GM12878 (cell line): ENCODE results near the gene EDN3. TPM values are rescaled to one million over a fixed set of nuclear protein-coding genes. Genes with fewer than 3 reads are reported as not detected.

Experiments used
- ATAC-seq: fragments of 200-7000 bp; cut with Tn5 transposase; 3 replicates; pipeline ENCODE4 v1.9.1; 2020; ENCODE audit warnings: mild to moderate bottlenecking, moderate library complexity
- BruUV-seq: library from RNA; stranded (reverse); fragments of 400-500 nt; replicated peaks from 2 replicates; lab custom pipeline; 2021; lab: Mats Ljungman, UMichigan
- CTCF ChIA-PET: fragments of 300-600 bp; sonication (Branson Sonifier 250); formaldehyde crosslinking; extraction: SDS; loops from one replicate; lab custom pipeline; 2021; ENCODE audit warnings: inconsistent platforms; lab: Yijun Ruan, JAX
- POLR2A ChIA-PET: fragments of 350-600 bp; formaldehyde crosslinking; extraction: SDS; loops from one replicate; lab custom pipeline; 2021; ENCODE audit warnings: inconsistent platforms; lab: Charles Lee
- RAD21 ChIA-PET: fragments of 300-600 bp; sonication (Branson Sonifier 250); formaldehyde crosslinking; loops from one replicate; lab custom pipeline; 2023; ENCODE audit warnings: antibody characterized with exemption; ENCODE audit not compliant: unreplicated experiment; lab: Charles Lee
- SMC1A ChIA-PET: fragments of 300-600 bp; sonication (Branson Sonifier 250); formaldehyde crosslinking; loops from one replicate; lab custom pipeline; 2023; ENCODE audit not compliant: unreplicated experiment, uncharacterized antibody; lab: Charles Lee
- DNase-seq: peaks from one replicate; pipeline ENCODE4 v3.0.0-alpha.2; 2011; ENCODE audit warnings: low read depth, low spot score
- FAIRE-seq: peaks from 3 replicates; lab custom pipeline; 2011; peaks lifted over from hg19 to GRCh38; lab: Jason Lieb, UNC
- H2AFZ ChIP-seq: 2 replicates; pipeline ENCODE4 v1.6.0; 2011; ENCODE audit warnings: low read depth, low read length, control low read depth; ENCODE audit not compliant: control insufficient read depth
- H3K27ac ChIP-seq: 2 replicates; pipeline ENCODE4 v1.5.1; 2011; ENCODE audit warnings: control low read depth; ENCODE audit not compliant: control insufficient read depth, insufficient read depth
- H3K27me3 ChIP-seq, 2 experiments: replicated peaks in 1 of 2; 2 replicates each; pipeline versions ENCODE4 v1.6.0 to v1.6.1; 2011; ENCODE audit warnings: low read length in 1 of 2; ENCODE audit not compliant: control insufficient read depth in 2 of 2, insufficient read depth in 2 of 2
- H3K36me3 ChIP-seq, 2 experiments: 2 replicates each; pipeline ENCODE4 v1.5.1; 2011; ENCODE audit warnings: low read length in 1 of 2; ENCODE audit not compliant: control insufficient read depth in 2 of 2, insufficient read depth in 2 of 2
- H3K4me1 ChIP-seq: 2 replicates; pipeline ENCODE4 v1.6.1; 2011; ENCODE audit warnings: mild to moderate bottlenecking, low read length, moderate library complexity, mixed read lengths; ENCODE audit not compliant: control insufficient read depth, insufficient read depth
- H3K4me2 ChIP-seq: 2 replicates; pipeline ENCODE4 v1.6.0; 2011; ENCODE audit warnings: control low read depth; ENCODE audit not compliant: control insufficient read depth, insufficient read depth
- H3K4me3 ChIP-seq: fragments of 200-600 bp; sonication (generic); 2 replicates; pipeline ENCODE4 v1.5.1; 2016
- H3K79me2 ChIP-seq: 2 replicates; pipeline ENCODE4 v1.6.0; 2011; ENCODE audit warnings: low read length; ENCODE audit not compliant: control insufficient read depth, insufficient read depth
- H3K9ac ChIP-seq: 2 replicates; pipeline ENCODE4 v1.8.0; 2011; ENCODE audit warnings: low read length, control low read depth, mixed read lengths; ENCODE audit not compliant: control insufficient read depth, insufficient read depth
- H3K9me3 ChIP-seq: replicated peaks from 3 replicates; pipeline ENCODE4 v1.5.1; 2011; ENCODE audit warnings: mild to moderate bottlenecking, low read length; ENCODE audit not compliant: control insufficient read depth, insufficient read depth
- H4K20me1 ChIP-seq: 2 replicates; pipeline ENCODE4 v1.6.0; 2011; ENCODE audit not compliant: control insufficient read depth, insufficient read depth
- HCFC1 ChIP-seq: fragments of 150-350 bp; IDR thresholded peaks from 2 replicates; pipeline ENCODE4 v1.6.1; 2014; ENCODE audit warnings: low read length
- HDGF ChIP-seq: fragments of 450-650 bp; IDR thresholded peaks from 2 replicates; pipeline ENCODE4 v1.6.1; 2016; ENCODE audit warnings: antibody characterized with exemption
- MEF2B ChIP-seq: fragments of 450-650 bp; IDR thresholded peaks from 2 replicates; pipeline ENCODE4 v1.6.1; 2018; ENCODE audit warnings: mild to moderate bottlenecking, moderate library complexity; ENCODE audit not compliant: partially characterized antibody, poor library complexity, severe bottlenecking
- MYC ChIP-seq: IDR thresholded peaks from 2 replicates; pipeline ENCODE4 v1.6.1; 2011; ENCODE audit warnings: mild to moderate bottlenecking, low read length, moderate library complexity, inconsistent platforms; ENCODE audit not compliant: insufficient read depth, insufficient replicate concordance, insufficient read length, severe bottlenecking
- NFYB ChIP-seq: IDR thresholded peaks from 2 replicates; pipeline ENCODE4 v1.6.1; 2011; ENCODE audit warnings: low read depth, mild to moderate bottlenecking, low read length, improper control_type of control experiment, moderate library complexity; ENCODE audit not compliant: insufficient read depth
- PAX5 ChIP-seq: IDR thresholded peaks from 2 replicates; pipeline ENCODE4 v1.6.1; 2011; ENCODE audit warnings: low read depth, low read length, borderline replicate concordance
- SMARCA5 ChIP-seq: fragments of 450-650 bp; IDR thresholded peaks from 2 replicates; pipeline ENCODE4 v1.6.1; 2017; ENCODE audit warnings: mild to moderate bottlenecking
- TBL1XR1 ChIP-seq: IDR thresholded peaks from 2 replicates; pipeline ENCODE4 v1.6.1; 2012; ENCODE audit warnings: low read depth, low read length, improper control_type of control experiment
- ZBED1 ChIP-seq: IDR thresholded peaks from 2 replicates; pipeline ENCODE4 v1.6.1; 2016; ENCODE audit warnings: borderline replicate concordance
- ZNF217 ChIP-seq: fragments of 450-650 bp; IDR thresholded peaks from 2 replicates; pipeline ENCODE4 v1.6.1; 2017; ENCODE audit warnings: antibody characterized with exemption, mild to moderate bottlenecking
- WGBS: methylation state at CpG from one replicate; pipeline ENCODE4 v1.1.6; 2016; ENCODE audit warnings: low lambda C conversion rate; ENCODE audit not compliant: insufficient replicate concordance, insufficient coverage; ENCODE audit errors: missing lambda C conversion rate; 5-methylcytosine and 5-hydroxymethylcytosine counted together
- in situ Hi-C: fragments of 300-500 bp; cut with MboI; formaldehyde crosslinking; loops from 9 replicates; pipeline ENCODE4 v1.14.3; 2018; ENCODE audit warnings: mixed read lengths
- intact Hi-C: fragments of 100-400 bp; cut with micrococcal nuclease; formaldehyde crosslinking; loops from one replicate; pipeline ENCODE4 v1.14.2; 2022; ENCODE audit not compliant: unreplicated experiment
- polyA plus RNA-seq, 11 experiments: library from polyadenylated mRNA; depleted of rRNA in 4 of 11; unstranded in 6 of 11; stranded (reverse) in 5 of 11; fragments of >200 nt; fragmentation: Nextera tagmentation in 4 of 11; fragmentation: Illumina TruSeq in 1 of 11; extraction: Ambion mirVana in 4 of 11; extraction: Trizol in 1 of 11; gene quantifications; 1 replicate in 1 of 11; 2 replicates in 10 of 11; pipeline versions ENCODE4 v1.2.1 to v1.2.3, GENCODE V29; 2011 to 2016; ENCODE audit warnings: inconsistent platforms in 2 of 11, missing spikeins in 2 of 11, low read depth in 1 of 11
- total RNA-seq, 4 experiments: library from RNA; depleted of rRNA in 3 of 4; stranded (reverse); fragments of >200 nt in 3 of 4; fragmentation: Illumina TruSeq in 1 of 4; extraction: Trizol in 1 of 4; gene quantifications; 2 replicates each; pipeline versions ENCODE4 v1.2.1 to v1.2.3, GENCODE V29; 2013 to 2021
- TF ChIP-seq, protein P1 (sequence below): fragments of 450-650 bp; IDR thresholded peaks from 2 replicates; pipeline ENCODE4 v1.6.1; 2017; ENCODE audit warnings: mild to moderate bottlenecking, moderate library complexity
- TF ChIP-seq, protein P2 (sequence below): fragments of 450-650 bp; IDR thresholded peaks from 2 replicates; pipeline ENCODE4 v1.6.1; 2018; ENCODE audit warnings: borderline replicate concordance, mild to moderate bottlenecking; ENCODE audit not compliant: partially characterized antibody

EDN3 gene
- total and polyA plus RNA-seq, 10 of the 15 experiments (the other 5 are each of a cell fraction or from before 2014, with no cell fraction given): not detected

DNA sequence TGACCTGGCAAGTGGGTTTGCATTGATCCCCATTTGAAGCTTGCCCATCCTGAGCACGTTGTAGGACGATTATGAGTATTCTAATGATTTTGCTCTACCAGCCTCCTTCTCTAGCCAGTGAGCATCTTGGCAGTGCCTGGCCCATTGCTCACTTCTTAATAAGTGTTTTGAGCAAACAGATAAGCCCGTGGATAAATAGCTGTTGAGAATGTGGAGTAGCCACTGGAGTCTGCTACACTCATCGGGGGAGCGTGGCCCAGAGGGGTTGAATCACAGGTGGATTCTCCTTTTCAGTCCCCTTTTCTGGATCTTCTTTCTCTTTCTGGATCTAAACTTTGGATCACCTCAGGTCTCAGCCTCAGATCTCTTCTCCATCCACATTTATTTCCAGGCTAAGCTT is 15.9 kb upstream of the EDN3 start:
- no peaks in the 10 kb centered on the region for H3K36me3 ChIP-seq
- WGBS: 16% methylated on average over 5 of the region's 5 CpGs
- no peaks in the 10 kb centered on the region for H3K4me1 ChIP-seq
- ChIA-PET SMC1A (no interaction called here), CTCF (interaction anchor here (0.9 kb wide), 1 partner anchor 234 kb away, joined by 3 read pairs; no protein-coding TSS in a partner anchor), POLR2A (no interaction called here), RAD21 (no interaction called here)
- H3K27me3 ChIP-seq: no peaks in the 10 kb centered on the region; a peak in 2 of 4 replicates
- in situ Hi-C loops: no loop called here
- H2AFZ ChIP-seq: no peak overlapping the region
- intact Hi-C loops: no loop called here
- no peaks in the 10 kb centered on the region for H3K9me3 ChIP-seq
- H4K20me1 ChIP-seq: no peaks in the 10 kb centered on the region
- no peak overlapping the region for H3K4me2 ChIP-seq
- FAIRE-seq: no peak
- no peak overlapping the region for H3K9ac ChIP-seq
- no peak for TF ChIP-seq ZNF217
- no peak for ATAC-seq
- BruUV-seq: no TSS peak
- no peak overlapping the region for H3K27ac ChIP-seq
- H3K79me2 ChIP-seq: no peaks in the 10 kb centered on the region
- H3K4me3 ChIP-seq: no peak overlapping the region
- DNase-seq: no peak

DNA sequence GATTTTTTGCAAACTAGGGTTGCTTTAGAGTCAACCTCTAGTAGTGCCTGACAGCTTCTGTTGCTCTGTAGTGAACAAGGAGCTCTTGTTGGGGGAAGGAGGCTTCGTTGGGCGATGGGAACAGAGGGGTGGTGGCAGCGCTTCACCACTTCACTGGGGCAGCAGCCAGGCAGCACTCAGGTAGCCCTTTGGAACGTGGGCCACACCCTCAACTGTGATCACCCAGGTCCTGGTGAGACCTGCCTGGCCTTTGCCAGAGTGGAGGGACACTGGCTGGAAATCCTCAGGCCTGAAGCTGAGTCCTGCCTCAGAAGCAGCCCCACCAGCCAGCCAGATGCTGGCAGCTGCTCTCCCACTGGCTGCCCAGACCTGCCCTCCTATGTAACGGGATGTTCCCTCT is 10.4 kb upstream of the EDN3 start:
- ChIA-PET POLR2A (no interaction called here), SMC1A (no interaction called here), CTCF (no interaction called here), RAD21 (no interaction called here)
- ATAC-seq: no peak
- H3K4me1 ChIP-seq: no peaks in the 10 kb centered on the region
- intact Hi-C loops (no loop called here), in situ Hi-C loops (no loop called here)
- H3K36me3 ChIP-seq: no peaks in the 10 kb centered on the region
- 11% methylated on average over 5 of the region's 5 CpGs for WGBS
- DNase-seq: no peak
- no peak overlapping the region for H3K27ac ChIP-seq
- no peaks in the 10 kb centered on the region for H3K27me3 ChIP-seq
- H3K9me3 ChIP-seq: no peaks in the 10 kb centered on the region
- no peak overlapping the region for H3K4me2 ChIP-seq
- no peak overlapping the region for H3K9ac ChIP-seq
- no peak overlapping the region for H3K4me3 ChIP-seq
- no TSS peak for BruUV-seq
- H2AFZ ChIP-seq: no peak overlapping the region
- no peaks in the 10 kb centered on the region for H3K79me2 ChIP-seq
- H4K20me1 ChIP-seq: no peaks in the 10 kb centered on the region
- FAIRE-seq: no peak
- TF ChIP-seq TBL1XR1: no peak
- no peak for TF ChIP-seq PAX5
- no peak for TF ChIP-seq ZBED1
- TF ChIP-seq, protein P1, sequence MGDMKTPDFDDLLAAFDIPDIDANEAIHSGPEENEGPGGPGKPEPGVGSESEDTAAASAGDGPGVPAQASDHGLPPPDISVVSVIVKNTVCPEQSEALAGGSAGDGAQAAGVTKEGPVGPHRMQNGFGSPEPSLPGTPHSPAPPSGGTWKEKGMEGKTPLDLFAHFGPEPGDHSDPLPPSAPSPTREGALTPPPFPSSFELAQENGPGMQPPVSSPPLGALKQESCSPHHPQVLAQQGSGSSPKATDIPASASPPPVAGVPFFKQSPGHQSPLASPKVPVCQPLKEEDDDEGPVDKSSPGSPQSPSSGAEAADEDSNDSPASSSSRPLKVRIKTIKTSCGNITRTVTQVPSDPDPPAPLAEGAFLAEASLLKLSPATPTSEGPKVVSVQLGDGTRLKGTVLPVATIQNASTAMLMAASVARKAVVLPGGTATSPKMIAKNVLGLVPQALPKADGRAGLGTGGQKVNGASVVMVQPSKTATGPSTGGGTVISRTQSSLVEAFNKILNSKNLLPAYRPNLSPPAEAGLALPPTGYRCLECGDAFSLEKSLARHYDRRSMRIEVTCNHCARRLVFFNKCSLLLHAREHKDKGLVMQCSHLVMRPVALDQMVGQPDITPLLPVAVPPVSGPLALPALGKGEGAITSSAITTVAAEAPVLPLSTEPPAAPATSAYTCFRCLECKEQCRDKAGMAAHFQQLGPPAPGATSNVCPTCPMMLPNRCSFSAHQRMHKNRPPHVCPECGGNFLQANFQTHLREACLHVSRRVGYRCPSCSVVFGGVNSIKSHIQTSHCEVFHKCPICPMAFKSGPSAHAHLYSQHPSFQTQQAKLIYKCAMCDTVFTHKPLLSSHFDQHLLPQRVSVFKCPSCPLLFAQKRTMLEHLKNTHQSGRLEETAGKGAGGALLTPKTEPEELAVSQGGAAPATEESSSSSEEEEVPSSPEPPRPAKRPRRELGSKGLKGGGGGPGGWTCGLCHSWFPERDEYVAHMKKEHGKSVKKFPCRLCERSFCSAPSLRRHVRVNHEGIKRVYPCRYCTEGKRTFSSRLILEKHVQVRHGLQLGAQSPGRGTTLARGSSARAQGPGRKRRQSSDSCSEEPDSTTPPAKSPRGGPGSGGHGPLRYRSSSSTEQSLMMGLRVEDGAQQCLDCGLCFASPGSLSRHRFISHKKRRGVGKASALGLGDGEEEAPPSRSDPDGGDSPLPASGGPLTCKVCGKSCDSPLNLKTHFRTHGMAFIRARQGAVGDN: no peak
- no peak for TF ChIP-seq HDGF
- no peak for TF ChIP-seq SMARCA5
- TF ChIP-seq MYC: no peak
- TF ChIP-seq MEF2B: no peak
- TF ChIP-seq NFYB: no peak
- TF ChIP-seq HCFC1: no peak
- TF ChIP-seq, protein P2, sequence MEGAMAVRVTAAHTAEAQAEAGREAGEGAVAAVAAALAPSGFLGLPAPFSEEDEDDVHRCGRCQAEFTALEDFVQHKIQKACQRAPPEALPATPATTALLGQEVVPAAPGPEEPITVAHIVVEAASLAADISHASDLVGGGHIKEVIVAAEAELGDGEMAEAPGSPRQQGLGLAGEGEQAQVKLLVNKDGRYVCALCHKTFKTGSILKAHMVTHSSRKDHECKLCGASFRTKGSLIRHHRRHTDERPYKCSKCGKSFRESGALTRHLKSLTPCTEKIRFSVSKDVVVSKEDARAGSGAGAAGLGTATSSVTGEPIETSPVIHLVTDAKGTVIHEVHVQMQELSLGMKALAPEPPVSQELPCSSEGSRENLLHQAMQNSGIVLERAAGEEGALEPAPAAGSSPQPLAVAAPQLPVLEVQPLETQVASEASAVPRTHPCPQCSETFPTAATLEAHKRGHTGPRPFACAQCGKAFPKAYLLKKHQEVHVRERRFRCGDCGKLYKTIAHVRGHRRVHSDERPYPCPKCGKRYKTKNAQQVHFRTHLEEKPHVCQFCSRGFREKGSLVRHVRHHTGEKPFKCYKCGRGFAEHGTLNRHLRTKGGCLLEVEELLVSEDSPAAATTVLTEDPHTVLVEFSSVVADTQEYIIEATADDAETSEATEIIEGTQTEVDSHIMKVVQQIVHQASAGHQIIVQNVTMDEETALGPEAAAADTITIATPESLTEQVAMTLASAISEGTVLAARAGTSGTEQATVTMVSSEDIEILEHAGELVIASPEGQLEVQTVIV: no peak
